A673 (cell line): Measurements from ENCODE around the gene ATG12. TPM values are rescaled to one million over a fixed set of nuclear protein-coding genes. Genes with fewer than 3 reads are reported as not detected.
A peak's percentile ranks its signal among the peaks of the same experiment; 100 is the strongest.

Source experiments
- BruUV-seq: library from RNA; stranded (reverse); fragments of 400-500 nt; replicated peaks from 2 replicates; lab custom pipeline; 2021; lab: Mats Ljungman, UMichigan
- CTCF ChIA-PET: fragments of 300-600 bp; sonication (Branson Sonifier 250); formaldehyde crosslinking; loops from one replicate; lab custom pipeline; 2022; ENCODE audit warnings: antibody characterized with exemption; lab: Charles Lee
- POLR2A ChIA-PET: fragments of 300-600 bp; sonication (Branson Sonifier 250); formaldehyde crosslinking; loops from one replicate; lab custom pipeline; 2022; ENCODE audit warnings: antibody characterized with exemption; ENCODE audit not compliant: low non-redundant PET; lab: Charles Lee
- DNase-seq: peaks from one replicate; pipeline ENCODE4 v3.0.0-alpha.2; 2015; ENCODE audit warnings: low spot score
- H3K27ac ChIP-seq: fragments of 200-600 bp; sonication (generic); 2 replicates; pipeline ENCODE4 v1.5.1; 2016; ENCODE audit warnings: mixed run types, low read depth, mild to moderate bottlenecking, mixed read lengths, antibody characterized with exemption, low read length; ENCODE audit not compliant: poor library complexity, severe bottlenecking
- H3K27me3 ChIP-seq: fragments of 200-600 bp; sonication (generic); replicated peaks from 2 replicates; pipeline ENCODE4 v1.6.1; 2017; ENCODE audit warnings: mixed run types, low read depth, mild to moderate bottlenecking, mixed read lengths, antibody characterized with exemption, low read length; ENCODE audit not compliant: insufficient read depth, poor library complexity
- H3K36me3 ChIP-seq: fragments of 200-600 bp; sonication (generic); 2 replicates; pipeline ENCODE4 v1.6.1; 2016; ENCODE audit warnings: mixed run types, mild to moderate bottlenecking, mixed read lengths, antibody characterized with exemption, low read length; ENCODE audit not compliant: insufficient read depth, poor library complexity, severe bottlenecking
- H3K4me1 ChIP-seq: fragments of 200-600 bp; sonication (generic); 2 replicates; pipeline ENCODE4 v1.6.1; 2017; ENCODE audit warnings: mixed run types, mild to moderate bottlenecking, mixed read lengths, antibody characterized with exemption, low read length; ENCODE audit not compliant: insufficient read depth, poor library complexity, severe bottlenecking
- H3K4me3 ChIP-seq: fragments of 200-600 bp; sonication (generic); 2 replicates; pipeline ENCODE4 v1.5.1; 2016; ENCODE audit warnings: low read depth, mixed run types, mild to moderate bottlenecking, mixed read lengths, low read length; ENCODE audit not compliant: poor library complexity, severe bottlenecking
- H3K9me3 ChIP-seq: fragments of 200-600 bp; sonication (generic); 2 replicates; pipeline ENCODE4 v1.6.1; 2016; ENCODE audit warnings: mixed run types, low read depth, mild to moderate bottlenecking, mixed read lengths, antibody characterized with exemption, low read length; ENCODE audit not compliant: poor library complexity, severe bottlenecking
- CTCF ChIP-seq: fragments of 300-800, 200-600 bp; sonication (generic); conservative IDR thresholded peaks from 2 replicates; pipeline ENCODE4 v1.5.1; 2017; ENCODE audit warnings: low read depth, mild to moderate bottlenecking, antibody characterized with exemption, low read length, moderate library complexity, mixed read lengths
- EZH2 ChIP-seq: fragments of 200-600 bp; sonication (generic); IDR thresholded peaks from 2 replicates; pipeline ENCODE4 v1.6.1; 2017; ENCODE audit warnings: borderline replicate concordance, low read depth, mild to moderate bottlenecking, mixed read lengths, antibody characterized with exemption, low read length; ENCODE audit not compliant: poor library complexity, severe bottlenecking
- intact Hi-C: fragments of 100-400 bp; cut with micrococcal nuclease; formaldehyde crosslinking; loops from one replicate; pipeline ENCODE4 v1.10.0; 2022; ENCODE audit not compliant: unreplicated experiment
- total RNA-seq: library from RNA; stranded (reverse); gene quantifications from 2 replicates; pipeline ENCODE4 v1.2.3, GENCODE V29; 2021

ATG12 gene
- total RNA-seq, 1 experiment from 2014 or later, result 55.8 TPM

GRCh38 chr5:115815006-115815692, 26.2 kb downstream of the ATG12 start:
- Histone ChIP-seq H3K4me3 (peak overlapping the region; percentile 52), H3K4me1 (peaks cover 3% of the 10 kb centered on the region), H3K36me3 (no peaks in the 10 kb centered on the region), H3K9me3 (no peaks in the 10 kb centered on the region), H3K27me3 (peaks cover 67% of the 10 kb centered on the region), H3K27ac (no peak overlapping the region)
- no peak for DNase-seq
- TF ChIP-seq CTCF (no peak), EZH2 (no peak)
- BruUV-seq, result no TSS peak
- intact Hi-C loops, result no loop called here
- POLR2A ChIA-PET, result no interaction called here
- CTCF ChIA-PET, result no interaction called here

GRCh38 chr5:115813719-115814118, 27.6 kb downstream of the ATG12 start:
- DNase-seq, result no peak
- ChIA-PET CTCF (no interaction called here), POLR2A (no interaction called here)
- BruUV-seq, result no TSS peak
- Histone ChIP-seq H3K27ac (no peak overlapping the region), H3K27me3 (peaks cover 65% of the 10 kb centered on the region), H3K36me3 (no peaks in the 10 kb centered on the region), H3K9me3 (no peaks in the 10 kb centered on the region), H3K4me1 (peaks cover 3% of the 10 kb centered on the region), H3K4me3 (no peak overlapping the region)
- TF ChIP-seq CTCF, result no peak
- TF ChIP-seq EZH2, result no peak
- intact Hi-C loops, result no loop called here

- Histone ChIP-seq H3K36me3 (no peaks in the 10 kb centered on the region), H3K4me1 (peaks cover 3% of the 10 kb centered on the region), H3K4me3 (no peak overlapping the region), H3K27ac (no peak overlapping the region), H3K9me3 (no peaks in the 10 kb centered on the region), H3K27me3 (peaks cover 52% of the 10 kb centered on the region)
- no peak for TF ChIP-seq EZH2
- TF ChIP-seq CTCF, result no peak
- BruUV-seq, result no TSS peak
- POLR2A ChIA-PET, result no interaction called here
- CTCF ChIA-PET, result no interaction called here
- no peak for DNase-seq
- intact Hi-C loops, result no loop called here
Measured at GRCh38 chr5:115812372-115812771, 29.0 kb downstream of the ATG12 start.
